Activated CD8-positive, alpha-beta T cell treated with anti-CD3 and anti-CD28 coated beads for 36 hours (primary cell): ENCODE results near the gene NCAPH2. TPM values are rescaled to one million over a fixed set of nuclear protein-coding genes. Genes with fewer than 3 reads are reported as not detected.

Experiments used
- ATAC-seq: fragments of 200-7000 bp; cut with Tn5 transposase; one replicate; pipeline ENCODE4 v1.10.0; 2021; ENCODE audit warnings: mild to moderate bottlenecking, moderate library complexity
- CTCF ChIA-PET: fragments of 350-600 bp; sonication (Branson Sonifier 250); formaldehyde crosslinking; loops from one replicate; lab custom pipeline; 2021; ENCODE audit warnings: antibody characterized with exemption; lab: Charles Lee
- POLR2A ChIA-PET: fragments of 350-600 bp; sonication (Branson Sonifier 250); formaldehyde crosslinking; loops from one replicate; lab custom pipeline; 2021; ENCODE audit warnings: antibody characterized with exemption; lab: Charles Lee
- DNase-seq: peaks from one replicate; pipeline ENCODE4 v3.0.0-alpha.2; 2020
- H3K27ac Mint-ChIP-seq: one replicate; pipeline ENCODE4 v1.8.0; 2021; ENCODE audit warnings: mild to moderate bottlenecking, mixed read lengths
- H3K27me3 Mint-ChIP-seq: one replicate; pipeline ENCODE4 v1.8.0; 2021; ENCODE audit warnings: mixed read lengths
- H3K36me3 Mint-ChIP-seq: one replicate; pipeline ENCODE4 v1.8.0; 2021; ENCODE audit warnings: low read depth, mixed read lengths
- H3K4me1 Mint-ChIP-seq: one replicate; pipeline ENCODE4 v1.8.0; 2021; ENCODE audit warnings: low read depth, mixed read lengths
- H3K4me3 Mint-ChIP-seq: one replicate; pipeline ENCODE4 v1.8.0; 2021; ENCODE audit warnings: mild to moderate bottlenecking, moderate library complexity, mixed read lengths
- H3K9me3 Mint-ChIP-seq: one replicate; pipeline ENCODE4 v1.8.0; 2021; ENCODE audit warnings: mixed read lengths
- CTCF ChIP-seq: fragments of 200-600 bp; IDR thresholded peaks from one replicate; pipeline ENCODE4 v1.8.0; 2022; ENCODE audit warnings: antibody characterized with exemption, mild to moderate bottlenecking
- intact Hi-C: fragments of 100-400 bp; cut with micrococcal nuclease; formaldehyde crosslinking; loops from one replicate; pipeline ENCODE4 v1.10.0; 2022
- total RNA-seq, 2 experiments: library from RNA; stranded (reverse); gene quantifications; one replicate each; pipeline ENCODE4 v1.2.3, GENCODE V29; 2021

NCAPH2 gene
- total RNA-seq, 2 experiments from 2014 or later, result 121 to 126 TPM

- Mint-ChIP-seq H3K4me3 (no peak overlapping the region), H3K27ac (no peak overlapping the region), H3K9me3 (no peaks in the 10 kb centered on the region), H3K27me3 (no peaks in the 10 kb centered on the region), H3K4me1 (peaks cover under 1% of the 10 kb centered on the region), H3K36me3 (peaks cover 21% of the 10 kb centered on the region)
- ChIA-PET CTCF (no interaction called here), POLR2A (interaction anchor here (4.0 kb wide), 1 partner anchor 13 kb away, joined by 12 read pairs; no protein-coding TSS in a partner anchor)
- intact Hi-C loops, result no loop called here
- ATAC-seq (no peak), DNase-seq (no peak)
- TF ChIP-seq CTCF, result no peak
Observed at GRCh38 chr22:50568626-50569025, 60.6 kb downstream of the NCAPH2 start.

GRCh38 chr22:50569041-50569459, 61.0 kb downstream of the NCAPH2 start:
- intact Hi-C loops, result no loop called here
- no peaks in the 10 kb centered on the region for H3K27me3 Mint-ChIP-seq
- ChIA-PET POLR2A (interaction anchor here (2.1 to 4.0 kb wide), 2 partner anchors 13 to 21 kb away, joined by 5 to 12 read pairs; no protein-coding TSS in a partner anchor), CTCF (interaction anchor here (1.0 kb wide), 1 partner anchor 108 kb away, joined by 3 read pairs; no protein-coding TSS in a partner anchor)
- H3K4me1 Mint-ChIP-seq, result no peaks in the 10 kb centered on the region
- H3K27ac Mint-ChIP-seq, result no peak overlapping the region
- H3K36me3 Mint-ChIP-seq, result peaks cover 21% of the 10 kb centered on the region
- no peak for TF ChIP-seq CTCF
- ATAC-seq, result no peak
- no peaks in the 10 kb centered on the region for H3K9me3 Mint-ChIP-seq
- H3K4me3 Mint-ChIP-seq, result no peak overlapping the region
- DNase-seq, result no peak

GRCh38 chr22:50569896-50570535, 62.0 kb downstream of the NCAPH2 start:
- ChIA-PET POLR2A (interaction anchor here (2.1 to 4.0 kb wide), 2 partner anchors 12 to 22 kb away, joined by 5 to 12 read pairs; no protein-coding TSS in a partner anchor), CTCF (interaction anchor here (0.9 to 1.0 kb wide), 2 partner anchors 10 to 109 kb away, joined by 3 read pairs; no protein-coding TSS in a partner anchor)
- H3K9me3 Mint-ChIP-seq, result no peaks in the 10 kb centered on the region
- intact Hi-C loops, result no loop called here
- peaks cover 21% of the 10 kb centered on the region for H3K36me3 Mint-ChIP-seq
- no peak overlapping the region for H3K27ac Mint-ChIP-seq
- no peak for DNase-seq
- TF ChIP-seq CTCF, result no peak
- no peaks in the 10 kb centered on the region for H3K4me1 Mint-ChIP-seq
- H3K27me3 Mint-ChIP-seq, result no peaks in the 10 kb centered on the region
- no peak overlapping the region for H3K4me3 Mint-ChIP-seq
- ATAC-seq, result no peak

GRCh38 chr22:50570861-50571260, 62.8 kb downstream of the NCAPH2 start:
- Mint-ChIP-seq H3K27me3 (no peaks in the 10 kb centered on the region), H3K27ac (no peak overlapping the region), H3K9me3 (no peaks in the 10 kb centered on the region), H3K36me3 (peaks cover 21% of the 10 kb centered on the region), H3K4me3 (no peak overlapping the region), H3K4me1 (no peaks in the 10 kb centered on the region)
- ChIA-PET CTCF (no interaction called here), POLR2A (interaction anchor here (2.1 to 4.0 kb wide), 2 partner anchors 11 to 23 kb away, joined by 5 to 12 read pairs; no protein-coding TSS in a partner anchor)
- intact Hi-C loops, result no loop called here
- ATAC-seq (no peak), DNase-seq (no peak)
- TF ChIP-seq CTCF, result no peak
